Measurements from ENCODE around the gene TECR. TPM values are rescaled to one million over a fixed set of nuclear protein-coding genes. Genes with fewer than 3 reads are reported as not detected.

TECR gene
- total and polyA plus RNA-seq, 9 of the 15 experiments (the other 6 are each of a cell fraction or from before 2014, with no cell fraction given), result 29.3 to 211 (median 81.4) TPM

- TF ChIP-seq ZNF318 (IDR thresholded peaks at IDR 0.05; ENCODE audit: borderline replicate concordance in 1 of 2, low read depth in 1 of 2) (no peak), NELFE (IDR thresholded peaks at IDR 0.05; ENCODE audit: insufficient read depth, insufficient read length) (peak; percentile 67), SRSF1 (IDR thresholded peaks at IDR 0.05; ENCODE audit: low read depth, low read length) (no peak), ETS2 (tag; IDR thresholded peaks at IDR 0.05; ENCODE audit: borderline replicate concordance, poor library complexity, severe bottlenecking) (no peak), ATF2 (CRISPR knock-in tag; IDR thresholded peaks at IDR 0.05) (no peak), THAP7 (CRISPR knock-in tag; IDR thresholded peaks at IDR 0.05) (peak; percentile 85), ZNF699 (CRISPR knock-in tag; IDR thresholded peaks at IDR 0.05; ENCODE audit: insufficient replicate concordance) (no peak), TCF3 (CRISPR knock-in tag; IDR thresholded peaks at IDR 0.05) (no peak), NR3C1 (CRISPR knock-in tag; IDR thresholded peaks at IDR 0.05) (no peak; the same call in none of the 2 replicates), YBX1 (IDR thresholded peaks at IDR 0.05) (no peak), EGR1 (conservative IDR thresholded peaks at IDR 0.05) (0 out of 2 replicates have a peak, but pooled peaks have one; percentile 13), SIN3B (IDR thresholded peaks at IDR 0.05; ENCODE audit: low read depth) (peak; percentile 54; the same call in 1 of the 2 replicates)
- TF ChIP-seq, protein P1, sequence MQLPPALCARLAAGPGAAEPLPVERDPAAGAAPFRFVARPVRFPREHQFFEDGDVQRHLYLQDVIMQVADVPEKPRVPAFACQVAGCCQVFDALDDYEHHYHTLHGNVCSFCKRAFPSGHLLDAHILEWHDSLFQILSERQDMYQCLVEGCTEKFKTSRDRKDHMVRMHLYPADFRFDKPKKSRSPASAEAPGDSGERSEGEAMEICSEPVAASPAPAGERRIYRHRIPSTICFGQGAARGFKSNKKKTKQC (CRISPR knock-in tag; IDR thresholded peaks at IDR 0.05), result peak; percentile 93
These were observed 11.4 kb upstream of the TECR start, which contains the start of gene DNAJB1 (continued) for GRCh38 chr19:14517840-14518505.
